Measurements from ENCODE around the gene LGSN.
"Not testable (repeated sequence)": the region's sequence is repeated elsewhere in the genome, so short reads cannot be mapped to it uniquely, and the experiment has no call there.

Gene LGSN, protein sequence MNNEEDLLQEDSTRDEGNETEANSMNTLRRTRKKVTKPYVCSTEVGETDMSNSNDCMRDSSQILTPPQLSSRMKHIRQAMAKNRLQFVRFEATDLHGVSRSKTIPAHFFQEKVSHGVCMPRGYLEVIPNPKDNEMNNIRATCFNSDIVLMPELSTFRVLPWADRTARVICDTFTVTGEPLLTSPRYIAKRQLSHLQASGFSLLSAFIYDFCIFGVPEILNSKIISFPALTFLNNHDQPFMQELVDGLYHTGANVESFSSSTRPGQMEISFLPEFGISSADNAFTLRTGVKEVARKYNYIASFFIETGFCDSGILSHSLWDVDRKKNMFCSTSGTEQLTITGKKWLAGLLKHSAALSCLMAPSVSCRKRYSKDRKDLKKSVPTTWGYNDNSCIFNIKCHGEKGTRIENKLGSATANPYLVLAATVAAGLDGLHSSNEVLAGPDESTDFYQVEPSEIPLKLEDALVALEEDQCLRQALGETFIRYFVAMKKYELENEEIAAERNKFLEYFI

DNA sequence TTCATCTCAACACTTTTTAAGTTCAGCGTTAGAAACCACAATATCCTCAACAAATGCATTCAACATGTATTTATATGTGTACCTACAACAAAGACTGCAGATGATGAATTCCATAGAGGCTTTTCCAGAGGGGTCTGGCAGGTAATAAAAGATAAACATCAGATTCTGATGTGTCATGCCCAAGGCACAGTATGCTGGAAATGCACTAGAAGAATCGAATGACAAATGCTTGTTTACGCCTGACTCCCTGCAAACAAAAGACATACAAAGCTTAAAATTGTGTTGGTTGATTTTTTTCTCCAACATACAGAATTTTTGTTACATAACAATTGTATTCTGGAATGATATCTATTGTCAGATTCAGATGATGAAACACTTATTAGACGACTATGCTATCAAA lies at the start of gene LGSN:
Gene LGSN, minus strand, starts transcription at position 45 of the 400 bp plus-strand sequence. Its CDS starts 40 bp downstream, at position 5.
- DNase-seq (ENCODE audit: low spot score), result no peak

DNA sequence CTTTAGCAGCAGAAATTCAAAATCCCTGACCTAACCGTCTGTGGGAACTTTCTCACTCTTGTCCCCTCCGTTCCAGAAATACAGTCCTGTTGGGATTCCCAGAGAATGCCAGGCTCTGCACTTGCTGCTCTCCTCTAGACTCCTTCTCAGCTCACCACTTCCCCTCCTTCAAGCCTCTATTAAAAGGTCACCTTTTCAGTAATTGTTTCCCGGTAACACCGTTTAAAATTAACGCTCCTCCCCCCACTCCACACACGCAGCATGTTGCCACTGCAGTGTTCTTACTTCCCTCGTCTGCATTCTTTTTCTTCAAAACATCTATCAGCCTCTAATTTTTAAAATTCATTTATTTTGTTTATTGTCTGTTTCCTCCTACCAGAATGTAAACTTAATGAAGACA lies 48.6 kb upstream of the LGSN start:
- DNase-seq (ENCODE audit: low spot score), result no peak

DNA sequence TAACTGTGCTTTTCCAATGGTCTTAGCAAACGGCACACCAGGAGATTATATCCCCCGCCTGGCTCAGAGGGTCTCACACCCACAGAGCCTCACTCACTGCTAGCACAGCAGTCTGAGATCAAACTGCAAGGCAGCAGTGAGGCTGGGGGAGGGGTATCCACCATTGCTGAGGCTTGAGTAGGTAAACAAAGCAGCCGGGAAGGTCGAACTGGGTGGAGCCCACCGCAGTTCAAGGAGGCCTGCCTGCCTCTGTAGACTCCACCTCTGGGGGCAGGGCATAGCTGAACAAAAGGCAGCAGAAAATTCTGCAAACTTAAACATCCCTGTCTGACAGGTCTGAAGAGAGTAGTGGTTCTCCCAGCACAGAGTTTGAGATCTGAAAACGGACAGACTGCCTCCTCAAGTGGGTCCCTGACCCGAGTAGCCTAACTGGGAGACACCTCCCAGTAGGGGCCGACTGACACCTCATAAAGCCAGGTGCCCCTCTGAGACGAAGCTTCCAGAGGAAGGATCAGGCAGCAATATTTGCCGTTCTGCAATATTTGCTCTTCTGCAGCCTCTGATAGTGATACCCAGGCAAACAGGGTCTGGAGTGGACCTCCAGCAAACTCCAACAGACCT lies 42.8 kb upstream of the LGSN start:
- DNase-seq (ENCODE audit: low spot score), result not testable (repeated sequence)

DNA sequence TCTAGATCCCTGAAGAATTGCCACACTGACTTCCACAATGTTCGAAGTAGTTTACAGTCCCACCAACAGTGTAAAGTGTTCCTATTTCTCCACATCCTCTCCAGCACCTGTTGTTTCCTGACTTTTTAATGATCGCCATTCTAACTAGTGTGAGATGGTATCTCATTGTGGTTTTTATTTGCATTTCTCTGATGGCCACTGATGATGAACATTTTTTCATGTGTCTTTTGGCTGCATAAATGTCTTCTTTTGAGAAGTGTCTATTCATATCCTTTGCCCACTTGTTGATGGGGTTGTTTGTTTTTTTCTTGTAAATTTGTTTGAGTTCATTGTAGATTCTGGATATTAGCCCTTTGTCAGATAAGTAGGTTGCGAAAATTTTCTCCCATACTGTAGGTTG lies 37.6 kb upstream of the LGSN start:
- DNase-seq (ENCODE audit: low spot score), result not testable (repeated sequence)

DNA sequence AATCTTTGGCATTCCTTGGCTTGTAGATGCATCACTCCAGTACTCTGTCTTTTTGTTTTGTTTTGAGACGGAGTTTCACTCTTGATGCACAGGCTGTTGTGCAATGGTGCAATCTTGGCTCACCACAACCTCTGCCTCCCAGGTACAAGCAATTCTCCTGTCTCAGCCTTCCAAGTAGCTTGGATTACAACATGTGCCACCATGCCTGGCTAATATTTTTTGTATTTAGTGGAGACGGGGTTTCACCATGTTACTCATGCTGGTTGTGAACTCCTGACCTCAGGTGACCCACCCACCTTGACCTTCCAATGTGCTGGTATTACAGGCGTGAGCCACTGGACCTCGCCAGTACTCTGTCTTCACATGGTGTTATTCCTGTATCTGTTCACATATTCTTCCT lies 35.8 kb upstream of the LGSN start:
- DNase-seq (ENCODE audit: low spot score), result no peak

DNA sequence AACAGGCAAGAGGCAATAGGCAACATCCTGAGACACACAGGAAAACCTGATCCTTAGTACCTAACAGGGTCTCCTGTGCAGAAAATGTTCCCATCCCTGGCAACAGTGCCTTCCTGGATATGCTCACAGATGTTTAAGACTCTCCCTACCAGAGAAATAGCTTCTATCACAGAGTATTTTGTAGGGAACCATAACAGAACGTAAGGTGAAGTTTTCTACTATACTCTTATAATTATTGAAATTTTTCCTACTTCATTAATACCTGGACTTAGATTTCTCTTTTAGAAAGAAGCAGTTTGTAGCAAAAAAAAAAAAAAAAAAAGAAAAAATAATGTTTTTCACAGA lies 33.5 kb upstream of the LGSN start:
- DNase-seq (ENCODE audit: low spot score), result no peak

DNA sequence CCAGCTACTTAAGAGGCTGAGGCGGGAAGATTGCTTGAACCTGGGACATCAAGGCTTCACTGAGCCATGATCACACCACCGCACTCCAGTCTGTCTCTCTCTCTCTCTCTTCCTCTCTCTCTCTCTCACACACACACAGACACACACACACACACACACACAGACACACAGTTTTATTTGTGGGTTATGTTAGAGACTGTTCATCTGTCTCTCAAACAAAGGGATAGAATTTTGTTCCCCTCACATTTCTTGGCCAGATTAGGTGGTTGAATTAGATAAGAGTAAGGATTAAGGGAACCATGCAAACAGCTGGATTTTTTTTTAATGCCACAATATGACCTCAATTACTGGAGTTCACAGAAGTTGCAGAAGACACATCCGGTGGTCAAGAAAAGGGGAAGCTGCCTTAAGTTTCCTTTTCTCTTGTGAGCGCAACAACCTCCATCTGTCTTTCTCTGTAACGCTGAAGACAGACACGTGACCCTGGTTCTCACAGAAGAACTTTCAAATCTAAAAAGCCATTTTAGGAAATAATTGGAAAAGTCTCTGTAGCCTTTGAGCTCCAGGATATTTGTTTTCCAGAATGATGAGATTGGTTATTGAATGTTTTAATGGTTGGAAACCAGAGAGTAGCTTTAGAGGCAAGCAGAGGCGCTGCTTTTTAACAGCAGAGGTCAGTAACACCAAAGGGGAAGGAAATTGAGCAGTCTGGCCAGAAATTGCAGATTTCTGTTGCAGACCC lies 32.9 kb upstream of the LGSN start:
- peak; percentile 10 for DNase-seq (ENCODE audit: low spot score)

DNA sequence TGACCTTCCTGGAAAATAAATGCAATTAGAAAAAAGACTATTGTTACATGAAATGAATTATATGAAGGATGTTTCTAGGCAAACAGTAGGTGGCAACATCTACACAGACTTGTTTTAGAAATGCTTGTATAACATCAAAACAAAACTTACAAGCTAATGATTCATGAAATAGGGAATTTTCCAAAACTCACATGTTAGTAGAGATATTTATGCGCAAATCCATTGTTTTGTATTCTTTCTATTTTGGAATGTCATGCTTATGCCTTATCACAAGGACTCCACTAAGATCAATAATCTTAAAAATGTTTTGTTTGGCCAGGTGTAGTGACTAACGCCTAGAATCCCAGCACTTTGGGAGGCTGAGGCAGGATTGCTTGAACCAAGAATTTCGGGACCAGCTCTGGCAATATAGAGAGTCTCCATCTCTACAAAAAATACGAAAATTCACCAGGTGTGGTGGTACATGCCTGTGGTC lies 32.3 kb upstream of the LGSN start:
- peak; percentile 49 for DNase-seq (ENCODE audit: low spot score)

DNA sequence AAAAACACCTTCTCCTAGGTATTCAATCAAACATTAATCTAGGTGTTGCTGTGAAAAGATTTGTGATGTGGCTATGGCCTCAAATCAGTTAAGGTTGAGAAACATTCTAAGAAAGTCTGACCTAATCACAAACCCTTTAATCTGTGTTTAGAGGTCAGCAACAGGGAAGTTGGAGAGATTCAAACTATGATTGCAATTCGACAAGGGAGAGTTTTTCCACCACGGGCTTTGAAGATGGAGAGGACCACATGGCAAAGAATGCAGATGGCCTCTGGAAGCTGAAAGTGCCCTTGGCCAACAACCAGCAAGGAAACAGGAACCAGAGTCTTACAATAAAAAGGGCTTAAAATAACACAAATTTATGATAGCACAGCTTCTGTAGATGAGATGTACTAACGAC lies 29.6 kb upstream of the LGSN start:
- DNase-seq (ENCODE audit: low spot score), result no peak

DNA sequence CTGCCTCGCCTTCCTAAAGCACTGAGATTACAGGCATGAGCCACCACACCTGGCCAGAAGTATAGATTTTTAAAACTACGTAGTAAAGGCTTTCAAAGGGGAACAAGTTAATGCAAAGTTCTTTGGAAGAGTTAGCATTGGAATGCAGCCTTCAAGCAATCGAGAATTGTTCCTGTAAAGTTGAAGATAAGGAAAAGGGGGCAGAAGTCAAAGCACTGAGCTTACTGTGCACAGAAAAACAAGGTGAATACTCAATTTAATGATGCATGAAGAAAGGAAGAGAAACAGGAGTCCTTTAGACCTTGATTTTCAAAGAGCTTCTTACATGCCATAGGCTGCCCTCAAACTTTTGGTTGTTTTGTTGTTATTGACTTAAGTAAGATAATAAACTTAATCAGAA lies 29.1 kb upstream of the LGSN start:
- DNase-seq (ENCODE audit: low spot score), result no peak

DNA sequence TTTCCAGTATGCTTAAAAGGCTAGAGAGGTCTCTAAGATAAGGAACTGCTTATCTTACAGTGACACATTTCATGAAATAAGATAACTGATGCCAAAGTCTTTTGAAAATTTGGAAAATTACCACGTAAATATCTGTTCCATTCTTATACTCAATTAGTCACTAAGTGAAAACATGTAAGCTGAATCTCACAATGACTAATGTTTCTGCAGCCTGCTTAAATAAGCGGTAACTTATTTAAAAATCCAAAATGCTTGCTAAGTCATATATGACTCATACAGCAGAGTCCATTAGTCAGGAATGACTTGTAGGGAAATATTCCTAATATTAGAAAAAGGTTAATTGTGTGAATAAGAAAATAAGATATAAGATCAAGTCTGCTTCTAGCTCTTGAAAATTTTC lies 27.8 kb upstream of the LGSN start:
- peak; percentile 59 for DNase-seq (ENCODE audit: low spot score)

DNA sequence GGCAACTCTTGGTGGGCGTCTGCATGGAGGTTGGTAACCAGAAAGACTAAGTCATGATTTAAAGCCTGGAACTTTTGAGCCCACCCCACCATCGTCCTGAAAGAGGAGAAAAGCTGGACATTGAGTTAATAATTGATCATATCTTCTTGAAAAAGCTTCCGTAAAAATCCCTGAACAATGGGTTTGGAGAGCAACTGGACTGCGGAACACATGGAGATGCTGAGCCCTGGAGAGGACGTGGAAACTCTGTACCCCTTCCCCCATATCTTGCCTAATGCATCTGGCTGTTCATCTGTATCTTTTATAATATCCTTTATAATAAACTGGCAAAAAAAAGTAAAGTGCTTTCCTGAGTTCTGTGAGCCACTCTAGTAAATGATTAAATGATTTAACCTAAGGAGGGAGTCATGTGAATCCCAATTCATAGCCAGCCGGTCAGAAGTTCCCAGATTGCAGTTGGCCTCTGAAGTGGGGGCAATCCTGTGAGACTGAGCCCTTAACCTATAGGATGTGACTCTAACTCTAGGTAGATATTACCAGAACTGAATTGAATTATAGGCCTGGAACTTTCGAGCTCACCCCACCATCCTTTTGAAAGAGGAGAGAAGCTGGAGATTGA lies 26.5 kb upstream of the LGSN start:
- DNase-seq (ENCODE audit: low spot score), result no peak

DNA sequence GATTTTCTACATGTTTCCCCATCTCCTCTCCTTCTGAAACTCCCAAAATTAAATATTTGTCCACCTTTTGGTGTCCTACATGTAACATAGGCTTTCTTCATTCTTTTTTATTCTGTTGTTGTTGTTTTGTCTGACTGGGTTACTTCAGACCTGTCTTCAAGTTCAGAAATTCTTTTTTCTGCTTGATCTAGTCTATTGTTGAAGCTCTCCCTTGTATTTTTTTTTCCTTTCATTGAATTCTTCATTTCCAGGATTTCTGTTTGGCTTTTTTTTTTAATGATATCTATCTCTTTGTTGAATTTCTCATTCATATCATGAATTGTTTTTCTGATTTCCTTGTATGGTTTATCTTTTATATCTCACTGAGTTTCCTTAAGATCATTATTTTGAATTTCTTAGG lies 20.6 kb upstream of the LGSN start:
- DNase-seq (ENCODE audit: low spot score), result no peak

DNA sequence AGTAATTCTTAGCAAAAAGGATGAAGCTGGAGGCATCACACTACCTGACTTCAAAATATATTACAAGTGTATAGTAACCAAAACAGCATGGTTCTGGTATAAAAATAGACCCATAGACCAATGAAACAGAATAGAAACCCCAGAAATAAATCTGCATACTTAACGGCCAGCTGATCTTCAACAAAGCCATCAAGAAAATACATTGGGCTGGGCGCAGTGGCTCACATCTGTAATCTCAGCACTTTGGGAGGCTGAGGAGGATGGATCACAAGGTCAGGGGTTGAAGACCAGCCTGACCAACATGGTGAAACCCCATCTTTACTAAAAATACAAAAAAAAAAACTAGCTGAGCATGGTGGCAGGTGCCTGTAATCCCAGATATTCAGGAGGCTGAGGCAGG lies 14.9 kb upstream of the LGSN start:
- not testable (repeated sequence) for DNase-seq (ENCODE audit: low spot score)

DNA sequence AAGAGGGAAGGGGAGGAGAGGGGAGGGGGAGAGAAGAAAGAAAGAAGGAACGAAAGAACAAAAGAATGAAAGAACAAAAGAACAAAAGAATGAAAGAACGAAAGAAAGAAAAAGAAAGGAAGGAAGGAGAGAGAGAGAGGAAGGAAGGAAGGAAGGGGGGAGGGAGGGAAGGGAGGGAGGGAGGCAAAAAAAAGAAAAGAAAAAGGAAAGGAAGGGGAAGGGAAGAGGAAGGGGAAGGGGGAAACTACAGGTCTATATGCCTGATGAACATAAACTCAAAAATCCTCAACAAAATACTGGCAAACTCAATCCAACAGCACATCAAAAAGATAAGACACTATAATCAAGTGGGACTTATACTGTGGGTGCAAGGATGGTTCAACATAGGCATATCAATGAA lies 13.7 kb upstream of the LGSN start:
- DNase-seq (ENCODE audit: low spot score), result no peak

DNA sequence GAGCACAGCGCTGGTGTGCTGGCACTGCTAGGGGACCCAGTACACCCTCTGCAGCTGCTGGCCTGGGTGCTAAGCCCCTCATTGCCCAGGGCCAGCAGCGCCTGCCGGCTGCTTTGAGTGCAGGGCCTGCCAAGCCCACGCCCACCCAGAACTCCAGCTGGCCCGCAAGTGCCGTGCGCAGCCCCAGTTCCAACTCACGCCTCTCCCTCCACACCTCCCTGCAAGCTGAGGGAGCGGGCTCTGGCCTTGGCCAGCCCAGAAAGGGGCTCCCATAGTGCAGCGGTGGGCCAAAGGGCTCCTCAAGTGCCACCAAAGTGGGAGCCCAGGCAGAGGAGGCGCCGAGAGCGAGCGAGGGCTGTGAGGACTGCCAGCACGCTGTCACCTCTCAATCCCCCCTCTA lies 6.8 kb upstream of the LGSN start:
- not testable (repeated sequence) for DNase-seq (ENCODE audit: low spot score)

DNA sequence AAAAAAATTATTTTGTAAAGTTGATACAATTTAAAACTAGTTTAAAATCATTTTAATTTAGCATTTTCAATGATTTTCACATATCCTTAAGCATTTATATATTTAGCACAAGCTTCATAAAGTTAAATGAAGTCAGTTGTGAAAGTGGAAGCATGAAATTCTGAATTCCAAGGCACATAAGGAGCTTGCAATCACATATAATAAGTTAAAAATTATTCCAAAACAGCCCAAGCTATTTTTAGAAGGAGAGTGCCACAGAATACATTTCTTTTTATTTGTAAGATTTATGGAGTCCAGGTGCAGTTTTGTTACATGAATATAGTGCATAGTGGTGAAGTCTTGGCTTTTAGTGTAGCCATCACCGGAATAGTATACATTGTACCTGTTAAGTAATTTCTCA lies 3.2 kb upstream of the LGSN start:
- DNase-seq (ENCODE audit: low spot score), result no peak

DNA sequence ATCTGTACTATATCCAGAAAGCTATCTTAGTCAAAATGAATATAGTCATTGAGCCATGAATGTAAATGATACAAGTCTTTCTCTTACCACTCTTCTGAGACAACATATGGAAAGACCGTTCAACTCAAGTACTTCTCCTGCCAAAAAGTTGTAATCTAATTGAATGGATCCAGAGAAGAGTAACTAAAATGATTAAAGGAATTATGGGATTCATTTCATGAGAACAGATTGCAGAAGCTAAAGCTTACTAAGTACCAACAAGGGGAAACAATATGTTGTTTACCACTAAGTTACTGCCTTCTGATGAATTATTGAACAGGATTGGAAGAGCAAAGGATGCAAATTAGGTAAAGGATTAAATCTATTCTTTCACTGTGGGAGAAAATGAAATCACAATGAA lies 2.0 kb upstream of the LGSN start:
- DNase-seq (ENCODE audit: low spot score), result no peak

DNA sequence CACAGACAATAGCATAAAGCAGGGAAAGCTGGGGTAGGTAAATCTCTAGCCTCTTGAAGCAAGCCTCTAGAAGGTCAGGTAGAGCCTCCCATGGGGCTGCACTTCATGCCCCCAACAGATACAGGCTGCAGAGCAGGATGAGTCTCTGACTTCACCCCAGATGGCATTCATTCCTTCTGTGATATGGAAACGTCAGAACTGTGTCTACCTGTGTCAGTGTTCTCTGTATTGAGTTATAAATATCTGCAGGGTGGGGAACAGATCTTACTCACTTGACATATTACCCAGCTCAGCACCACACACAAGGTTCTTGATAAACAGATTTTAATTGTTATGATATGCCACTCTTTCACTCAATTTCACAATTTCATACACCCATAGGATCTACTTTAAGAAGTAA lies 2.1 kb downstream of the LGSN start:
- DNase-seq (ENCODE audit: low spot score), result no peak

DNA sequence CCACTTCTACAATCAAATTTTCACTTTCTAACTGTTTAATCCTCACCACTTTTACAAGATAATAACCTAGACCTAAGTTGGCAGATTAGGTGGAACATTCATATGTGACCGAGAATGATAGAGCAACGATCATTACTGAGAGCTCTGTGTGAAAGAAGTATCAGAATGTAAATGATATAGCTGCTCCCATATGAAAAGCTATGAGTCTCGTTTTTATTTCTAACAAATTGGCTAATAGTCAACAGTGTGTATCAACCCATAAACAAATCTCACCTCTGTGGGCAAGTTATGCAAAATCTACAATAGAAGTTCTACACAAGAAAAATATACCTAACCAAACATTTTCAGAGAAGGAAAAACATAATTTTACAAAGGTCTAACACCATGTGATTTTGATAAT lies 3.7 kb downstream of the LGSN start:
- DNase-seq (ENCODE audit: low spot score), result no peak

DNA sequence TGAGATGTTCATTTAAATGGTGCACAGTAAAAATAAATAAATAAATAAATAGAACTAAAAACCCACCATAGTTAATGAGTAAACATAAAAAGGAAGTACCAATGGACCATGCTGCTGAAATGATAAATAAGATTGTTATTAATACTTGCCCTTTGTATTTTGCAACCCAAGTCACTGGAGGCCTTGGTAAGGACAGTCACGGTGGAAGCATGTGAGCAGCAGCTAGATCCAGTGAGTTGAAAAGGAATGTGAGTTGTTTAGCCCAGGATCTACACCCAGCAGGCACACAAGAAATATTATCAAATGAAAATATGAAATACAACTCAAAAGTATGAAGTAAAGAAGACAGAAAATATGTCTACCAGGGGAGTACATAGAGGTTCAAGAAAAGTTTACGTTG lies 6.7 kb downstream of the LGSN start:
- no peak for DNase-seq (ENCODE audit: low spot score)

DNA sequence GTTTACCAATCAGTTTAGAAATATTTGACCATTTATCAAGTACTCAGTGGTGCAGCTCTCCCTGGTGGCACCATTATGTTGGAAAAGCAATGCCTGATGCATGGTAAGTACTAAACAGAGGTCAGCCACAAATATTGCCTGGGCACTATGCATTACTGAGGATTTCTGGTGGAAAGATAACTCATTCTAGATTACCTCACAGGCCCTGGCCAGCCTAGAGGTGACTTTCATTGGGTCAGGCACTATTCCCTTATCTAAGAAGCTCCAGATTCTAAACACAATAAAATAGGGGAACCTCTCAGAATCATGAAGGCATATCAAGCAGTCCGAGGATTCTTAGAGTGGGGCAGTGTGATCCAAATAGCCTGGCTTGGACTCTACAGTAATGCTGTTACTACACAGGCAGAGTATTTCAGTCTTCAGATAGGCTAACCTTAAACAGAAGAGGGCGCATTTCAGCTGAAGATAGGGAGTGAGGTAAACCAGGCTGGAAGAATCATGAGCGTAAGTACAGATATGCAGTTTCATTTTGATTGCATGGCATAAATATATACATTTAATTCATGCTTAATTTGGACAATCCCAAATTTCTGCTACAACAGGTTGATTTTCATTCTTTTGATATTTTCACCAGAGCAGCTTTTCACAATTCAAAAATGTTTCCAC lies 12.1 kb downstream of the LGSN start:
- peak; percentile 46 for DNase-seq (ENCODE audit: low spot score)
